Measurements from ENCODE around the gene FBXO28. TPM values are rescaled to one million over a fixed set of nuclear protein-coding genes. Genes with fewer than 3 reads are reported as not detected.

Gene FBXO28
- total RNA-seq, 1 experiment from 2014 or later = 36.6 TPM

GRCh38 chr1:224098007-224098406 is 15.9 kb upstream of the FBXO28 start:
- no TSS peak for BruUV-seq (replicated peaks)
- ATAC-seq = no peak
- in situ Hi-C loops (cut with HindIII; ENCODE audit: low pct_unique_long_range_greater_than_20kb, low sequenced_read_pairs) = no loop called here
- no peak overlapping the region for H3K4me3 ChIP-seq (ENCODE audit: low read depth in 2 of 2, low read length in 2 of 2)
- DNase-seq (ENCODE audit: low read depth, low spot score) = no peak
- POLR2A ChIA-PET = no interaction called here
- intact Hi-C loops (cut with micrococcal nuclease; ENCODE audit: unreplicated experiment) = no loop called here
- peaks cover 9% of the 10 kb centered on the region; the same call in 1 of the 2 replicates for H3K27me3 ChIP-seq (ENCODE audit: control insufficient read depth, insufficient read depth, low read length)
- no peak overlapping the region for H3K27ac ChIP-seq (ENCODE audit: low read length)
- TF ChIP-seq CTCF (IDR thresholded peaks at IDR 0.05) (no peak), POLR2AphosphoS5 (IDR thresholded peaks at IDR 0.05; ENCODE audit: low read depth, low read length) (no peak), SIN3A (IDR thresholded peaks at IDR 0.05; ENCODE audit: borderline replicate concordance, insufficient read depth, low read depth, low read length) (no peak), TCF7L2 (IDR thresholded peaks at IDR 0.05; ENCODE audit: low read depth, low read length) (no peak), REST (IDR thresholded peaks at IDR 0.05; ENCODE audit: insufficient read depth in 1 of 2, low read depth in 2 of 2, low read length in 1 of 2) (no peak)
- H3K9me3 ChIP-seq (ENCODE audit: control insufficient read depth, insufficient read depth, low read depth, low read length) = no peaks in the 10 kb centered on the region
- CTCF ChIA-PET = no interaction called here
- H3K36me3 ChIP-seq (ENCODE audit: control insufficient read depth, insufficient read depth, low read length) = no peaks in the 10 kb centered on the region
- no peaks in the 10 kb centered on the region for H3K4me1 ChIP-seq (ENCODE audit: control insufficient read depth, insufficient read depth, low read length)

- TF ChIP-seq SIN3A (IDR thresholded peaks at IDR 0.05; ENCODE audit: borderline replicate concordance, insufficient read depth, low read depth, low read length) (no peak), CTCF (IDR thresholded peaks at IDR 0.05) (peak; percentile 82)
- intact Hi-C loops (cut with micrococcal nuclease; ENCODE audit: unreplicated experiment) (no loop called here), in situ Hi-C loops (cut with HindIII; ENCODE audit: low pct_unique_long_range_greater_than_20kb, low sequenced_read_pairs) (no loop called here)
- H3K9me3 ChIP-seq (ENCODE audit: control insufficient read depth, insufficient read depth, low read depth, low read length) = no peaks in the 10 kb centered on the region
- DNase-seq (ENCODE audit: low read depth, low spot score) = peak; percentile 27
- BruUV-seq (replicated peaks) = no TSS peak
- H3K27ac ChIP-seq (ENCODE audit: low read length) = no peak overlapping the region
- H3K4me3 ChIP-seq (ENCODE audit: low read depth in 2 of 2, low read length in 2 of 2) = 0 out of 4 replicates have a peak overlapping the region, but pooled peaks of 1 of the 2 experiments have one; percentile 19
- POLR2A ChIA-PET = interaction anchor here (0.6 kb wide), 1 partner anchor 106 kb away, joined by 6 read pairs; no protein-coding TSS in a partner anchor
- no peaks in the 10 kb centered on the region for H3K36me3 ChIP-seq (ENCODE audit: control insufficient read depth, insufficient read depth, low read length)
- H3K4me1 ChIP-seq (ENCODE audit: control insufficient read depth, insufficient read depth, low read length) = no peaks in the 10 kb centered on the region
- no peaks in the 10 kb centered on the region; the same call in 1 of the 2 replicates for H3K27me3 ChIP-seq (ENCODE audit: control insufficient read depth, insufficient read depth, low read length)
- peak; percentile 96 for ATAC-seq
- CTCF ChIA-PET = interaction anchor here (0.6 to 0.7 kb wide), 4 partner anchors 19 to 295 kb away, joined by 3 to 4 read pairs (median 3); no protein-coding TSS in a partner anchor
Observed at GRCh38 chr1:224106568-224107281, 7.2 kb upstream of the FBXO28 start.

Measured in Panc1 (cell line).